ENCODE data around the gene C1QC. TPM values are rescaled to one million over a fixed set of nuclear protein-coding genes. Genes with fewer than 3 reads are reported as not detected.

The C1QC gene
- total RNA-seq, 4 donors from 2014 or later = 23.0 to 395 (median 169) TPM

- no peaks in the 10 kb centered on the region for H3K9me3 ChIP-seq
- WGBS, 2 donors (ENCODE audit: low coverage in 1 of 2) = 90% methylated on average over 2 of the region's 19 CpGs; no CpG with 5 or more reads in 1 of the 2 donors
Observed at GRCh38 chr1:22660716-22661241, 17.3 kb downstream of the C1QC start.

DNA sequence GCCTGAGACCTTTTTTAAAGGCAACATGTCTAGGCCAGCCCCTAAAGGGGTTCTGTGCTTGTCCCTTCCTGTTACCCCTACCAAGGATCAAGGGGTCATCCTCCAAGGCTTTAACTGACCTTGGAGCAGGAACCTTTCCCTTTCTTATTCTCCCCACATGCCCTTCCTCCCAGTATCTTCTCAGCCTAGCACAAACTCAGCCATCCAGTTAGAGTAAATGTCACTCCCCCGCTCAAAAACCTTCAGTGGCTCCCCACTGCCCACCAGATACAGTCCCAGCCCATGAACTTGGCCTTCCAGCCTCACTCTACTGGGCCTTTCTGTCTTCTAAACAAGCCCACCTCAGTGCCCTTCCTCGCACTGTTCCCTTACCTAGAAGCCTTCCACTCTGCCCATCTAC, 18.4 kb downstream of the C1QC start:
- TF ChIP-seq CTCF (IDR thresholded peaks at IDR 0.05) = no peak
- no peak for TF ChIP-seq EP300 (IDR thresholded peaks at IDR 0.05)
- no peak for TF ChIP-seq POLR2A (IDR thresholded peaks at IDR 0.05)
- TF ChIP-seq POLR2AphosphoS5 (IDR thresholded peaks at IDR 0.05) = no peak
- Histone ChIP-seq H3K27ac (no peak overlapping the region), H3K4me3 (no peak overlapping the region), H3K9me3 (no peaks in the 10 kb centered on the region), H3K27me3 (peaks cover 60% of the 10 kb centered on the region), H3K4me1 (no peaks in the 10 kb centered on the region), H3K36me3 (no peaks in the 10 kb centered on the region)
- 86 to 88% methylated on average over 1 to 2 of the region's 2 CpGs for WGBS, 2 donors (ENCODE audit: low coverage in 1 of 2)
- ATAC-seq = no peak

More at GRCh38 chr1:22660716-22661241, 17.3 kb downstream of the C1QC start:
- ATAC-seq = no peak
- no peak overlapping the region for H3K4me3 ChIP-seq
- H3K4me1 ChIP-seq = no peaks in the 10 kb centered on the region
- H3K27me3 ChIP-seq = peaks cover 71% of the 10 kb centered on the region
- TF ChIP-seq POLR2A (IDR thresholded peaks at IDR 0.05) (no peak), EP300 (IDR thresholded peaks at IDR 0.05) (no peak), POLR2AphosphoS5 (IDR thresholded peaks at IDR 0.05) (no peak), CTCF (IDR thresholded peaks at IDR 0.05) (no peak)
- H3K36me3 ChIP-seq = no peaks in the 10 kb centered on the region
- no peak overlapping the region for H3K27ac ChIP-seq

GRCh38 chr1:22662318-22662717, 18.9 kb downstream of the C1QC start:
- peak; percentile 57 for ATAC-seq
- H3K4me1 ChIP-seq = no peaks in the 10 kb centered on the region
- no peaks in the 10 kb centered on the region for H3K36me3 ChIP-seq
- no peak overlapping the region for H3K27ac ChIP-seq
- WGBS, 2 donors (ENCODE audit: low coverage in 1 of 2) = 56 to 80% methylated on average over 2 to 5 of the region's 5 CpGs
- peaks cover 57% of the 10 kb centered on the region for H3K27me3 ChIP-seq
- no peaks in the 10 kb centered on the region for H3K9me3 ChIP-seq
- TF ChIP-seq CTCF (IDR thresholded peaks at IDR 0.05) (no peak), POLR2A (IDR thresholded peaks at IDR 0.05) (no peak), EP300 (IDR thresholded peaks at IDR 0.05) (no peak), POLR2AphosphoS5 (IDR thresholded peaks at IDR 0.05) (no peak)
- no peak overlapping the region for H3K4me3 ChIP-seq

GRCh38 chr1:22662986-22663408, 19.6 kb downstream of the C1QC start:
- no peak for TF ChIP-seq POLR2A (IDR thresholded peaks at IDR 0.05)
- no peak for TF ChIP-seq EP300 (IDR thresholded peaks at IDR 0.05)
- no peak for TF ChIP-seq POLR2AphosphoS5 (IDR thresholded peaks at IDR 0.05)
- no peak for TF ChIP-seq CTCF (IDR thresholded peaks at IDR 0.05)
- Histone ChIP-seq H3K27me3 (peaks cover 51% of the 10 kb centered on the region), H3K9me3 (no peaks in the 10 kb centered on the region), H3K36me3 (no peaks in the 10 kb centered on the region), H3K27ac (no peak overlapping the region), H3K4me3 (no peak overlapping the region), H3K4me1 (no peaks in the 10 kb centered on the region)
- WGBS, 2 donors (ENCODE audit: low coverage in 1 of 2) = 78% methylated on average over 4 of the region's 8 CpGs; no CpG with 5 or more reads in 1 of the 2 donors
- no peak for ATAC-seq

GRCh38 chr1:22665752-22666151, 22.3 kb downstream of the C1QC start:
- ATAC-seq = no peak
- H3K9me3 ChIP-seq = no peaks in the 10 kb centered on the region

More at GRCh38 chr1:22665752-22666151, 22.3 kb downstream of the C1QC start:
- no peak for TF ChIP-seq EP300 (IDR thresholded peaks at IDR 0.05)
- peak in 2 of 4 experiments; percentile 29 to 30 for TF ChIP-seq CTCF (IDR thresholded peaks at IDR 0.05)
- Histone ChIP-seq H3K36me3 (no peaks in the 10 kb centered on the region), H3K4me3 (no peak overlapping the region), H3K27me3 (peaks cover 55% of the 10 kb centered on the region), H3K4me1 (no peaks in the 10 kb centered on the region), H3K27ac (no peak overlapping the region)
- 40 to 55% methylated on average over 1 to 4 of the region's 7 CpGs for WGBS, 2 donors (ENCODE audit: low coverage in 1 of 2)
